HEK293T (cell line): Measurements from ENCODE around the gene SH2D5.
"Not testable (repeated sequence)": the region's sequence is repeated elsewhere in the genome, so short reads cannot be mapped to it uniquely, and the experiment has no call there.

Experiments used
- CTCF ChIA-PET: fragments of 350-600 bp; formaldehyde crosslinking; extraction: SDS; loops from one replicate; lab custom pipeline; 2021; ENCODE audit warnings: antibody characterized with exemption, inconsistent platforms; lab: Yijun Ruan, JAX
- POLR2A ChIA-PET: fragments of 350-600 bp; formaldehyde crosslinking; extraction: SDS; loops from one replicate; lab custom pipeline; 2020; ENCODE audit warnings: antibody characterized with exemption, inconsistent platforms; lab: Yijun Ruan, JAX
- DNase-seq: peaks from one replicate; pipeline ENCODE4 v3.0.0; 2012; ENCODE audit warnings: mixed read lengths; ENCODE audit errors: extremely low spot score
- ARNT ChIP-seq: fragments of 450-650 bp; IDR thresholded peaks from 2 replicates; pipeline ENCODE4 v1.6.1; 2017; ENCODE audit warnings: mild to moderate bottlenecking
- BHLHE40 ChIP-seq: fragments of 450-650 bp; IDR thresholded peaks from 2 replicates; pipeline ENCODE4 v1.6.1; 2016; ENCODE audit warnings: mild to moderate bottlenecking, moderate library complexity, borderline replicate concordance
- CTBP1 ChIP-seq: fragments of 450-650 bp; IDR thresholded peaks from 2 replicates; pipeline ENCODE4 v1.6.1; 2016; ENCODE audit warnings: borderline replicate concordance
- ELF4 ChIP-seq: fragments of 450-650 bp; IDR thresholded peaks from 2 replicates; pipeline ENCODE4 v1.6.1; 2017; ENCODE audit warnings: antibody characterized with exemption
- FOXA1 ChIP-seq: fragments of 450-650 bp; IDR thresholded peaks from 2 replicates; pipeline ENCODE4 v1.6.1; 2016; ENCODE audit warnings: mild to moderate bottlenecking
- FOXK2 ChIP-seq: fragments of 450-650 bp; IDR thresholded peaks from 2 replicates; pipeline ENCODE4 v1.6.1; 2016; ENCODE audit warnings: mild to moderate bottlenecking
- FOXM1 ChIP-seq: fragments of 450-650 bp; IDR thresholded peaks from 2 replicates; pipeline ENCODE4 v1.6.1; 2017; ENCODE audit warnings: mild to moderate bottlenecking, borderline replicate concordance
- HDGF ChIP-seq: fragments of 450-650 bp; IDR thresholded peaks from 2 replicates; pipeline ENCODE4 v1.6.1; 2017; ENCODE audit warnings: antibody characterized with exemption, borderline replicate concordance
- L3MBTL2 ChIP-seq: fragments of 450-650 bp; conservative IDR thresholded peaks from 2 replicates; pipeline ENCODE4 v1.6.1; 2016; ENCODE audit warnings: mild to moderate bottlenecking
- LEF1 ChIP-seq: fragments of 450-650 bp; IDR thresholded peaks from 2 replicates; pipeline ENCODE4 v1.6.1; 2017; ENCODE audit warnings: mild to moderate bottlenecking, borderline replicate concordance
- NFRKB ChIP-seq: fragments of 450-650 bp; IDR thresholded peaks from 2 replicates; pipeline ENCODE4 v1.6.1; 2016; ENCODE audit warnings: mild to moderate bottlenecking, moderate library complexity
- PKNOX1 ChIP-seq: fragments of 450-650 bp; IDR thresholded peaks from 2 replicates; pipeline ENCODE4 v1.6.1; 2016
- SP1 ChIP-seq: fragments of 450-650 bp; IDR thresholded peaks from 2 replicates; pipeline ENCODE4 v1.6.1; 2017
- SUZ12 ChIP-seq: fragments of 450-650 bp; IDR thresholded peaks from 2 replicates; pipeline ENCODE4 v1.6.1; 2016; ENCODE audit warnings: mild to moderate bottlenecking
- TARDBP ChIP-seq: fragments of 450-650 bp; IDR thresholded peaks from 2 replicates; pipeline ENCODE4 v1.6.1; 2016
- ZNF384 ChIP-seq: fragments of 450-650 bp; IDR thresholded peaks from 2 replicates; pipeline ENCODE4 v1.6.1; 2016

The SH2D5 gene

GRCh38 chr1:20719871-20720620 is 12.5 kb downstream of the SH2D5 start:
- no peak for TF ChIP-seq TARDBP
- no peak for TF ChIP-seq CTBP1
- TF ChIP-seq FOXA1: no peak
- no peak for TF ChIP-seq ARNT
- no peak for TF ChIP-seq NFRKB
- TF ChIP-seq SUZ12: no peak
- no peak for TF ChIP-seq ZNF384
- TF ChIP-seq FOXM1: no peak
- no peak for TF ChIP-seq SP1
- no peak for TF ChIP-seq PKNOX1
- no peak for TF ChIP-seq ELF4
- TF ChIP-seq FOXK2: no peak
- TF ChIP-seq BHLHE40: no peak
- TF ChIP-seq HDGF: no peak
- TF ChIP-seq LEF1: no peak
- TF ChIP-seq L3MBTL2: no peak
- no peak for DNase-seq
- ChIA-PET CTCF (no interaction called here), POLR2A (no interaction called here)

GRCh38 chr1:20719261-20719660 is 13.2 kb downstream of the SH2D5 start:
- TF ChIP-seq BHLHE40 (no peak), L3MBTL2 (no peak), CTBP1 (no peak), PKNOX1 (no peak)
- no peak for DNase-seq
- ChIA-PET CTCF (interaction anchor here (2.4 kb wide), 1 partner anchor 22 kb away, joined by 11 read pairs; no protein-coding TSS in a partner anchor), POLR2A (no interaction called here)

GRCh38 chr1:20718343-20718882 is 14.1 kb downstream of the SH2D5 start:
- DNase-seq: not testable (repeated sequence)
- CTCF ChIA-PET: interaction anchor here (2.4 kb wide), 1 partner anchor 22 kb away, joined by 11 read pairs; no protein-coding TSS in a partner anchor
- POLR2A ChIA-PET: interaction anchor here (0.8 to 1.3 kb wide), 4 partner anchors 12 to 70 kb away, joined by 3 to 4 read pairs (median 3); no protein-coding TSS in a partner anchor

GRCh38 chr1:20717452-20718342 is 14.8 kb downstream of the SH2D5 start, which contains the start of gene KIF17:
Gene KIF17 (minus strand): TSS chr1:20718007. CDS start chr1:20717706, 301 bp downstream.
- ChIA-PET CTCF (interaction anchor here (2.4 kb wide), 1 partner anchor 21 kb away, joined by 11 read pairs; no protein-coding TSS in a partner anchor), POLR2A (interaction anchor here (0.8 to 1.3 kb wide), 4 partner anchors 11 to 71 kb away, joined by 3 to 4 read pairs (median 3); no protein-coding TSS in a partner anchor)
- TF ChIP-seq PKNOX1 (no peak), L3MBTL2 (peak; percentile 95), HDGF (no peak)
- DNase-seq: peak; percentile 81

- POLR2A ChIA-PET: no interaction called here
- no peak for TF ChIP-seq ELF4
- TF ChIP-seq SP1: no peak
- TF ChIP-seq CTBP1: no peak
- no peak for TF ChIP-seq LEF1
- TF ChIP-seq NFRKB: no peak
- no peak for TF ChIP-seq ARNT
- TF ChIP-seq BHLHE40: no peak
- TF ChIP-seq TARDBP: no peak
- DNase-seq: no peak
- CTCF ChIA-PET: no interaction called here
Measured at GRCh38 chr1:20716232-20716631, 16.3 kb downstream of the SH2D5 start.

GRCh38 chr1:20715406-20715805 is 17.1 kb downstream of the SH2D5 start:
- CTCF ChIA-PET: no interaction called here

More at GRCh38 chr1:20715406-20715805, 17.1 kb downstream of the SH2D5 start:
- POLR2A ChIA-PET: no interaction called here
- DNase-seq: no peak
- no peak for TF ChIP-seq PKNOX1
- TF ChIP-seq HDGF: no peak
- no peak for TF ChIP-seq BHLHE40
- TF ChIP-seq TARDBP: no peak
- no peak for TF ChIP-seq CTBP1
- no peak for TF ChIP-seq FOXA1
- TF ChIP-seq ELF4: no peak
- no peak for TF ChIP-seq SUZ12
- TF ChIP-seq LEF1: no peak
- TF ChIP-seq ZNF384: no peak
- no peak for TF ChIP-seq FOXM1
- TF ChIP-seq L3MBTL2: no peak
- no peak for TF ChIP-seq FOXK2
- no peak for TF ChIP-seq NFRKB
- TF ChIP-seq SP1: no peak
- no peak for TF ChIP-seq ARNT
